Hematopoietic multipotent progenitor cell (in vitro differentiated cells): ENCODE measurements around the gene NPM1. TPM values are rescaled to one million over a fixed set of nuclear protein-coding genes. Genes with fewer than 3 reads are reported as not detected.

ENCODE experiments used
- DNase-seq, 3 donors: peaks; one replicate each; pipeline ENCODE4 v3.0.0-alpha.2; 2011 to 2015; ENCODE audit warnings: low read depth in 2 of 3, low spot score in 2 of 3
- total RNA-seq: library from RNA; depleted of rRNA; stranded (reverse); fragments of >200 nt; gene quantifications from one replicate; pipeline ENCODE4 v1.2.3, GENCODE V29; 2012

Gene NPM1
- total RNA-seq, 1 donor, result 592 TPM

GRCh38 chr5:171426680-171427079 lies 39.0 kb downstream of the NPM1 start:
- DNase-seq, result no peak

- no peak for DNase-seq
Observed at GRCh38 chr5:171427318-171428167, 39.9 kb downstream of the NPM1 start.

DNA sequence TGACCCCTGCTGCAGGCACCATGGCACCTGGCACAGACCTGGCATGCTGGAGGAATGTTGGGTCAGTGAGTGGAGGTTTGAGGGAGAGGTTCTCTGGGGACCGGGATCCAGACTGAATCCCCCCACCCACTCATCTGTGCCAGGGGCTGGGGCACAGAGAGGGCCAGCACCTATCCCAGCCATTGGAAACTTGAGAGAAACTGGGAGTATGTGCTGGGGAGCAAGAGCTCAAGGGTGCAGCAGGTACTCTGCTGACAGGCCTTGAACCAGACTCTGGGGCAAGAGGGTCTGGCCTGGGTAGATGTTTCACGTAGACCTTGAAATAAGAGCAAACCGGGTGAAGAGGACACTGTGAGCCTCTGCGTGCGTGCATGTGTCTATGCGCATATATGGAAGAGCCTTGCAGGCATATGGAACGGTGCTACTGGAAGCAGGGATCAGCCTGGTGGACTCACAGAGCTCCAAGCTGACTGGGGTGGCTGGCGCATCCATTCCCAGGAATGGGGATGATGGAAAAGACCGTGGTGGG lies 40.6 kb downstream of the NPM1 start:
- DNase-seq, result no peak

DNA sequence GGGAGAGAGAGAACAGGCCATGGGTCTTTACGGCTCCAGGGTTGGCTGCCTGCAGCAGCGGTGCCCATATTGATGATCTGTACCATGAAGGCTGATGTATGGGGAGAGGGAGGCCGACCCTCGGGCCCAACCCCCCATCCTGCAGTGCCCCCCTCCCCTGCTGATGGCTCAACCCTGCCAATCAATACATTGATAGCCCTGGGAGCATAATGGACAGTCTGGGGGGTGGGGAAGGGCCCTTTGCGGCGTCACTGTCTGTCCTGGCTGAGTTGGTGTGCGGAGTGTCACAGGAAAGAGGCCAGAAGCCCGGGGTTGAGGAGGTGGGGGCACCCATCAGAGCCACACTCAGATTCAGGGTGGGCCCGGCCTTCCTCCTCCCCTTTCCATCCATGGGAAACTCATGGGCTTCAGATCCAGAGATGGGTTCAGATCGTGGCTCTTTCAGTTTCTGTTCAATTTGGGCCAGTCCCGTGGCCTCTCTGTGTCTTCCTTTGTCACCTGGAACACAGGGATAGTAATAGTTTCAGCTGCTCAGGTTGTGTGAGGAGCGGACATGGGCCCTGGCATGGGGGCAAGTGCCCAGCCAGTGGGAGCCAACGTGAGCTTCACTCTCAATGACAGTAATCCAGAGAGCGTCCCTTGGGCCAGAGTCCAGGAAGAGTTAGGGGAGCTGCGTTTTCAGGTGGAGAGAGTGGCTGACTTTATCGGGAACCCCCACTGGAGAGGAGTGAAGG lies 41.3 kb downstream of the NPM1 start:
- no peak for DNase-seq

- no peak for DNase-seq
Observed at GRCh38 chr5:171429543-171429910, 41.9 kb downstream of the NPM1 start.

GRCh38 chr5:171431251-171431777 lies 43.7 kb downstream of the NPM1 start:
- no peak for DNase-seq

DNA sequence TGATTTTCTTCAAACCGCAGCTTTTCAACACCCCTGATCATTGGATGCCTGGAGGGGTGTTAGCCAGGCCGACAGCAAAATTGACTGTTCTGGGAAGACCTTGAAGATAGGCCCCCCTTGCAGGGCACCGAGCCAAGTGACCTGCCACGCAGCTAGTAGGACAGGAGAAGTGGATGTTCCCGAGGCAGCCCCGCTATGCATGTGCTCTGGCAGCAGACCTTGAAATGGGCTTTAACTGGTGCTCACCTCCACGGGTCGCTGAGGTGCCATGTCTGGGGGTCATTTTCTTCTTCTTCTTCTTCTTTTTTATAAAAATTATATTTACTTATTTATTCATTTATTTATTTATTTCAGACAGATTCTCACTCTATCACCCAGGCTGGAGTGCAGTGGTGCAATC lies 44.4 kb downstream of the NPM1 start:
- DNase-seq, result no peak

- no peak for DNase-seq
Observed at GRCh38 chr5:171432583-171433351, 45.1 kb downstream of the NPM1 start.

GRCh38 chr5:171433352-171433698 lies 45.7 kb downstream of the NPM1 start:
- DNase-seq, result no peak

- DNase-seq, result no peak
Observed at GRCh38 chr5:171433982-171434676, 46.5 kb downstream of the NPM1 start.

DNA sequence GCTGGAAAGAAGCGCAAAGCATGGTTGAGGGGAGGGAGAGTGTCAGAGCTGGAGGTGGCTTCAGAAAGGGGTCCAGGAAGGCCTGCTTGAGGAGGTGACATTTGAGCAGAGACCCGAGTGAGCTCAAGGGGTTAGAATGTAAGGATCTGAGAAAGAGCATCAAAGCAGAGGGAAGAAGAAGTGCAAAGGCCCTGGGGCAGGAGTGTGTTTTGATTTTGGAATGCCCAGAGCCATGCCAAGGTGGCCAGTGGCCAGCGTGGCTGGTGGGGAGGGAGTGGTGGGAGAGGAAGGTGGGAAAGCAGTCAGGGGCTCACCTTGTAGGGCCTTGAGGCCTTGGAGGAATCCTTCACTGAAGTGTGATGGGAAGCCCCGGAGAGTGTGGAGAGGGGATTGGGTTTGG lies 47.2 kb downstream of the NPM1 start:
- DNase-seq, result no peak

- DNase-seq, result no peak
Observed at GRCh38 chr5:171435908-171436307, 48.3 kb downstream of the NPM1 start.

GRCh38 chr5:171436804-171437285 lies 49.2 kb downstream of the NPM1 start:
- DNase-seq, result no peak

DNA sequence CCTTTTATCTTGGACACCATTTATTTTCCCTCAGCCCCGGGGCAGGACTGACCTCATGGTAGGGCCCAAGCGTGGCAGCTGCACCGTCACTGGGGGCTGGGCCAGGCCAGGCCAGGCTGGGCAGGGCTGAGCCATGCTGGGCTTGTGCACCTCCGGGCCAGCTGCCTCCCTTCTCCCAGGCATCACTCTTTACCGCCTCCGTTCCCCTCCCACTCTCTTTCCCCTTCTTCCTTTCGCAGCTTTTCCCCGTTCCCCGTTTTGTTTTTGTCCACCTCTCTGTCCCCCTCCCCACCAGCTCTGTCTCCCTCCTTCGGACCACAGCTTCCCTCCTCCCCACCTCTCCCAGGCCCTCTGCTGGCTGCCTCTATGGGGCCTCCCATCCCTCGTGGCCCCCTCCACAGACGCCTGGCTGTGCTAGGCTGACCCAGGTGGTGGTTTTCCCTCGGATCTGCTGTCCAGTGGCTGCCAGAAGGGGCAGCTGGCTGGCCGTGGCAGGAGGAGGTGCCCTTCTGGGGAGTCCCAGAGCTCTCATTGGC lies 49.7 kb downstream of the NPM1 start:
- no peak for DNase-seq

- no peak for DNase-seq
Observed at GRCh38 chr5:171438738-171439137, 51.1 kb downstream of the NPM1 start.

- DNase-seq, result no peak
Observed at GRCh38 chr5:171441246-171441791, 53.7 kb downstream of the NPM1 start.

DNA sequence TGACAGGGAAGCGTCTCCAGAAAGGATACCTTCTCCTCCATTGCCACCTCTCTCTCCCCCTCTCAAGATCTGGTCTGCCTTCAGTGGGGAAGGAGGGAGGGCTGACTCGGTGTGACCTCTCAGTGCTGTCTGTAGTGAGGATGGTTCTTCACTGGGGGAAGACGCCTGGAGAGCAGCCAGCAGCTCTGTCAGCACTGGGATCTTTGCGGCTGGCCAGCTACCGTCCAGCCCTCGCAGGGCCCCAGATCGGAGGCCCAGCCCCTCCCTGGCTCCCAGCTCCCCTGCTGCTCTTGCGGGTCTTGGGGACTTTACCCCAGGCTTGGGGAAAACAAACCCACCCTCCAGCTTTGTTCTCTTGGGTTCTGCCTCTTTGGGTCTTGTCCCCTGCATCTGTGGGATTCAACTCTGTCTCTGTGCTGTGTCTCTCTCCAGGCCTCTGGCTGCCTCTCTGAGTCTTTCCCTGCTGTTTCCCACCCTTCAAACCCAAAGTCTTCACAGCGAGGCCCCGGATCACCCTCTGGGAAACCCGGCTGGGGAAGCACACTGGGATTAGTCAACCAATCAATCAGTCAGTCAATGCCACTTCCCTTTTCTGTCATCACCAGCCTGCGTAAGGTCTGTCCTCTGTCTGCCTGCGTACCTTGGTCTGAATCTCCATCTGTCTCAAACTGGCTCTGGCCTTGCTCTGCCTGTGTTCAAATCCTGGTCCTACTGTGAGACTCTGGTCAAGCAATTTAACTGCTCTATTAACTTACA lies 54.8 kb downstream of the NPM1 start:
- no peak for DNase-seq

- DNase-seq, result no peak
Observed at GRCh38 chr5:171444582-171444981, 56.9 kb downstream of the NPM1 start.
